ENCODE results near the gene SH2D4B.
"Not testable (repeated sequence)": the region's sequence is repeated elsewhere in the genome, so short reads cannot be mapped to it uniquely, and the experiment has no call there.

SH2D4B gene

DNA sequence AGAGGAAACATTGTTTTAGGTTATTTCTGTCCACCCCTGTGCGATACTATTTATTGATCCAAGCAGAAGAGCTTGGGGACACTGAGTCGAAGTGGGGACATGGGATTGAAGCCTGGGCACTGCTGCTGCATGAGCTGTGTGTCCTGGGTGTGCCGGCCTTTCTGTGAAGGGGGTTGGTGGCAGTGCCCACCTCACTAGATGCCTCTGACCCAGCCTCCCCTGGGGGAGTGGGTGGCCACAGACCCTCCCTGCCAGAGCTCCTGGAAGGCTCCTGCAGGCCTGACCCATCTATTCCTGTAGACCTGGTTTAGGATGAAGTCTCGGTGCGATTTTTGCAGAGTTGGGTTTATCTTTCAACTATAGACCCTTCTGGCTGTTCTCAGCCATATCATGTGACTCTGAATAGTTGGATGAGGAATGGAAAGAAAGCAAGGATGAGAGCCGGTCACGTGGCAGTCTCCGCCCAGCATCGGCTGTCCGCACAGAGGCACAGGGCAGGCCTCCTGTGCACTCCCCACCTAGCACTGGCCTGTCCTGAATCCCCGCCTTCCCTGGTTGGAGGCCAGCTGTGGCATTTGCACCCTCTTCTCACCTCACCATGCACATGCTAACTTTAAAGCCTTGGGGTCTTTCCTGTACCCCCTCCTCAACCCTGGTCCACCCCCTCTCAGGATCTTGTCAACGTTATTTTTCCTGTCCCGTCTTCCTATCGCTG is 17.6 kb upstream of the SH2D4B start:
- intact Hi-C loops (cut with DNase I), result no loop called here
- DNase-seq, result no peak

DNA sequence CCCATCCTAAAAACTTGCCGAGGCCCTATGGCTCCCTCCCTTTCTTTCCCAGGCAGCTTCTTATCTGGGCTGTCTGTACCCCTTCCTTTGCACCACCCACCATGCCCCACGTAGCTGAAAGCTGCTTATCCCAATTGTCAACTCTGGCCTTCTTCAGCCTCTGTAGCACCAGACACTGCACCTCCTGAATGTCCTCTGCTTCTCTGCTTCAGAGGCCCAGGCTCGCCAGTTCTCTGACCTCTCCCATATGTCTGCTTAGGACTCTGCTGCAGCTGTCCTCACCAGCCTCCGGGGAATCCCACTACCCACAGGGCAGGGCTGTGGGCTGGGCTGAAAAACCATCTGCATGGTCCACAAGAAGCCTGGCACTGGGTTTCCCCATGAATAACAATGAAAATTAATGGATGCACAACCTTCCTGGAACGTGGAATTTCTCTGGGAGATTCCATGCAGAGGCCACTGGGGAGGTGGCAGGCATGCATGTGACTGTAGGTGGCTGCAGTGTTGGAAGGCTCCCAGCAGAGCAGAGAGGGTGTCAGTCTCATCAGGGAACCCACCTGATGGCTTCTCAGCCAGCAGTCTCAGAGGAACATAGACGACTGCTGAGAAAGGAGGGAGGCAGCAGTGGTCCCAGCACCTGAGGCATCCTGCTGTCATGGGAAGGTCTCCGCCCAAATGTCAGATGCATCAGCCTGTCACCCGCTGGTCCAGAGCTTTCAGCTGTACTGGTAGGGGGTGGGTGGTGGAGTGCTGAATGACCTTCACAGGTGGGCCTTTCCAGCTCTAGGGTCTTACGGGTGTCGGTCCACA is 16.8 kb upstream of the SH2D4B start:
- intact Hi-C loops (cut with DNase I), result no loop called here
- peak in 1 of 42 donors; percentile 37 for DNase-seq

DNA sequence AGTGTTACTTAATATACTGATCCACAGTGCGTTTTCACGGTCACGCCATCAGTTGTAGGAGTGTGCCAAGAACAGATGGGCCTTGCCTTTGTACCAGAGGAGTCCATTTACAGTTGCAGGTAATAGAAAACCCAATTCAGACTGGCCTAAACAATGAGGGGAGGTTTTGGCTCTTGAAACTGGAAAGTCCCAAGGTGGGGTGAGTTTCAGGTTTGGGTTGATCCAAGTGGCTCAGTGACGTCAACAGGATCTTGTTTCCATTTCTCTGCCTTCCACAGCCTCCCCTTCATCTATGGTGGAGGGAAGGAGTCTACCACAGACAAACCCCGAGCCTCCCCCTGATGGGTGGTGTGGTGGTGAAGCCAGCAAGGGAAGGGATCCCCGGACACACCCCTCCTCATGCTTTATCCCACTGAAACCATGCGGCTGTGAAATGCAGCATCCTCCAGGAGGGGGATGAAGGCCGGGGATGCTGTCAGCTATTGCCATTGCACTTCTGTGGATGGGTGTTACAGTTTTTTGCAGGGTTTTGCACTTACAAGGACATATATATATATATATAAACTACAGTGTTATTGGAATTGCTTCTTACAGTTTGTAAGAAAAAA is 14.8 kb upstream of the SH2D4B start:
- intact Hi-C loops (cut with DNase I), result no loop called here
- no peak for DNase-seq

DNA sequence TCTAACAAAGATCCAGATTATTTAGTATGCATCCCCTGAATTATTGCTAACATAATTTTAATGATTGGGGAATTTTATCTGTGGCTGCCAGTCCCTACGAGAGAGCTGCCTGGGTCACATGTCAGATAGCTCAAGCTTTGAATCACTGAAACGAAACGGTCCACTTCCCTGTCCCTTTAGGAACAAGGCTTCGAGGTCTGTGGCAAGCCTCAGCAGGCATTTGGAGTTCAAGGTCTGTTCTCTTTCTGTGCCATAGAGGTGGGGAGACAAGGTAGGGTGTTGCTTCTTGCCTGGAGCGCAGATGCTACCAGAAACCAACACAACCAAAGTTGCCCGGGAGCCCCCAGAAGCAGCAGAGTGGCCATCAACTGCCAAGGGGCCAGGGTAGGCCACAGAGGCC is 13.9 kb upstream of the SH2D4B start:
- no peak for DNase-seq
- intact Hi-C loops (cut with DNase I), result no loop called here

DNA sequence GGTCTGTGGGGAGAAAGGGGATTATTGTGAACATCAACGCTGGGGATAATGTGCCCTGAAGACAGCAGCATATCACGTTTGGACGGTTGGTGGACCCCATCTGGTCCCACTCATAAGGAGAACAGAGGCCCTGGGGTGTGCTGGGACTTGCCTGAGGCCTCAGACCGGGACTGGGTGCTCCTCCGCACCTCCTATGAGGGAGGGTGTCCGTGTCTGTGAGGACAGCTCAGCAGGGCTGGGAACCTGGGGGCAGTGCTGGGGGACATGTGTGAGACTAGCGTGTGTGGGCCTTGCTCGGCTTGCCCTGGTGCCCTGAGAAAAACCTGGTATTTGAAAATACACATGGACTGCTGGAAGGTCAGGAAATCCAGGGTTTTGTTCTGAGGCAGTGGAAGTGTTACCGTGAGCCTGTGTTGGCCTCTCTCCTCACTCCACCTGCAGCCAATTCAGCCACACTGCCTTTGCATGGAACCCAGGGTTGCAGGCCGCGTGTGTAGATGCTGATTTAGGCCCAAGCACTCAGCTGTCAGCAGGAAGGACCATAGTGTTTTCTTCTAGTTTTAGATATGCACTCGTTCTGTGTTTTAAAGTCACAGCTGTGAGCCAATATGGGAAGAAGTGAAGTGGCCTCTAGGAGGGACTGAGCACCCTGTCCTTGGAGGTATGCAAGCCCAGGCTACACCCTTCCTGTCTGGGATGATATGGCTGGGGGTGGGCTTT is 13.4 kb upstream of the SH2D4B start:
- intact Hi-C loops (cut with DNase I), result no loop called here
- no peak for DNase-seq

DNA sequence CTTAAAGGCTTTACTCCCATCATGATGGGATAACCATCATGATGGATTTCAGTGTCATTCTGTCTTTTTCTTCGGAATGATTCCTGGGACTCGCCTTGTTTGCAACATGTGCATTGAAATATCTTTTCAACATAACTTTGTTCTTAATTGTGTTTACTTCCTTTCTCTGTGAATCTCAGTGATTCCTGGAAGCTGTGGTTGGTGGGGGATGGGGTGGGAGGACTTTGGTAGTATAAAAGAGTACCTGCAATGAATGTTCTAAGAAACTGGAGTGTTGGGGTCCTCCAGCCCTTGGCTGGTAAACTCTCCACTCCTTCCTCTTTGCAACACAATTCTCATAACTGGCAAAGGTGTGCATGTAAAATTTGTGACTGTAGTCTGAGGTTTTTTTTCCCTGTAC is 11.5 kb upstream of the SH2D4B start:
- no peak for DNase-seq
- intact Hi-C loops (cut with DNase I), result no loop called here

DNA sequence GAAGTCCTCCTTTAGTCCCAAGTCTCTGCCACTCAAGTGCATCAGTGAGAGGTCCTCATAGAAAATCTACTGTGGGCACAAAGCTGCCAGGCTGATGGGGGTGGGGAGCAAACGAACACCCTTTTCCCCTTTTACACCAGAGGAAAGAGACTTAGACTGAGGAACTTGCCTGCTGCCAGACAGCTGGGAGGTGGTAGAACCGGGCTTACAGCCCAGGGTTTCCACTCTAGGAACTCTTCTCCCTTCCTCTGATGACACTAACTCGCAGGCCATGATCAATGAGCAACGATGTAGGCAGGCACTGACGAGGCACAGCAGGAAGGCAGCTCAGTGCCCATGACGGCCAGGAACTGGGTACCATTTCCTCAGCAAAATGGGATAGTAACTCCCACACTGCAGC is 11.0 kb upstream of the SH2D4B start:
- DNase-seq, result peak in 16 of 42 donors; percentile 25 to 59 (median 42)

DNA sequence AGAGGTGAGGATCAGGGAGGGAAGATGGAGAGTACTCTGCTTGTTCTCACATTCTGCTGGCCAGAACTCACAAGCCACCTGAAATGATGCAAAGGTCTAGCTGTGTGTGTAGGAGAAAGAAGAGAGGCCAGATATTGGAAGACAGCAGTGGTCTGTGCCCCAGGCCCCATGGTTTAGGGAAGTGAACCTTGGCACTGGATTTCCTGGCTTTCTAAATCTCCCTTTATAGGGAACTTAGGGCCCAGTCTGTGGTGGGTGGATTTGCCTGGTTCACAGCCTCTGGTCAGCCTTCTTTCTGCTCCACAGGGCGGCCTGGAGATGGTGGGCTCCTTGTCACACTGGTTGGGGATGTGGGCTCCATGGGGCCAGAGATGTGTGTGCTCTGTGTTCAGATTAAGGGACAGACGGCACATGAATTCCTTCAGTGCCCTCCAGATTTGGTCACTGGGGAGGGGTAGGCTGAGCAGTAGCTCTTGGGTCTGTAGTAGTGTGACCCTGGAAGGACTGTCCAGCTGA is 9.5 kb upstream of the SH2D4B start:
- intact Hi-C loops (cut with DNase I), result no loop called here
- peak in 3 of 42 donors; percentile 31 to 44 (median 36) for DNase-seq

More for the DNA sequence above, 11.0 kb upstream of the SH2D4B start:
- intact Hi-C loops (cut with DNase I), result no loop called here

DNA sequence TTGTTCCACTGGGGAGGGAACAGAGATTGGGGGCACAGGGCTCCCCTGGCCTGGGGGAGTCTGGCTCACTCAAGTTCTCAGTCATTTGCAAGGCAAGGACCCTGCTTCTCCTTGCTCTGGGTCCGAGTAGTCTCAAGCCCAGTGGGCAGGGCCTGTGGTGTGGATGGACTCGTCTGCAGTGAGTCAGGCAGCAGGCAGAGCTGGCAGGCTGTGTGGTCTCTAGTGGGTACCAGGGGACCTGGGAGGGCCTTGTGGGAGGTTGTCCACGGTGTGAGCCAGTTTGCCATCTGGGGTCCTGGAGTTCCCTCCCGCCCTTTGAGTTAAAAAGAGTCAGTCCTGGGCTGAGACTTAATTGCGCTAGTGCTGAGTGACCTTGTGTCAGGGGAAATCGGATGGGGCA is 8.8 kb upstream of the SH2D4B start:
- intact Hi-C loops (cut with DNase I), result no loop called here
- DNase-seq, result no peak

DNA sequence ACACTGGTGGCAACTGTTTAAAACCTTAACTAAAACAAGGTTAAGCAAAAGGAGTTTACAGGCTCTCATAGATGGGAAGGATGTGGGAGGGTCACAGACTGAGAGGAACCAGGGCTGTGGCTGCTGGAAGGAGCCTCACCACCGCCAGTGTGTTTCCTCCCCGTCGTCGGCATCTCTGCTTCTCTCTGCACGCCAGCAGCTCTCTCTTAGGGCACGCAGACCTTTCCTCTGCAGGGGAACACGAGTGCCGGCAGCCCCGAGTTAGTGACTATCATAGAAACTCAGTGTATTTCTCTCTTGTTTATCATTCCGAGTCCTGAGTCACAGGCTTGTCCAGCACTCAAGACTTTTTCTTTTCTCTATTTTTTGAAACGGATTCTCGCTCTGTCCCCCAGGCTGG is 8.1 kb upstream of the SH2D4B start:
- peak in 13 of 42 donors; percentile 28 to 58 (median 43) for DNase-seq
- intact Hi-C loops (cut with DNase I), result no loop called here

DNA sequence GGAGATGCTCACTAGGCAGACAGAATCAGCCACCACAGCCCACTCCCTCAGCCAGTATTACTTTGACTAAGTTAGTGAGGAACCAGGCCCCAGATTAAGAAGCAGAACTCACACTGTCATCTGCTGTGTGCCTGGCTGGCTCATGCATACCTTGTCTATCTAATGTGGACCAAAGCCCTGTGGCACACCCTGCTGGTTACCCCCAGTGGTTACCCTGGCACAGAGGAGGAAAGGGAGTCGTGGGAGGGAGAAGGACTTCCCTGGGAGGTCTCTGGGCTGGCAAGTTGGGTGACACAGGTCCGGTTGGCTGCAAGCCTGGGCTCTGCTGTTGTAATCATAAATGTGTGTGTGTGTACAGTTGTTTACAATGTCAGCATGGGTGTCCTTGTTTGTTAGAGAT is 7.5 kb upstream of the SH2D4B start:
- intact Hi-C loops (cut with DNase I), result no loop called here
- DNase-seq, result peak in 31 of 42 donors; percentile 25 to 70 (median 46)

DNA sequence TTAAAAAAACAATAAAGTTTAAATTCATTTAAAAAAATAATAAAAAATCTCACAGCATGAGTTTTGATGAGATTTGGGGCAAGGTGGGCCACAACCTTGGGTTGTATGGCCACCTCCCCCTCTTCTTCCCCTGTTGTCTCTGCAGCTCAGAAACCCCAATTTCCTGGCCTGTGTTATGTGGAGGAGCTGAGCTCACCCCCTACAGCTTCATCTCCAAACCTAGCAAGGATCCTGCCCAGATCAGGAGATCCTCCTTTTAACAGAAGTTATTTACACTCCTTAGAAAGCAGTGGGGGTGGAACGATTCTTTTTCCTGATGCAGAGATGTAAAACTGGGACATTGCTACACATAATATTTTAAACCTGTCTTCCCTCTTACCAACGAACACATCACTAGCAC is 6.9 kb upstream of the SH2D4B start:
- DNase-seq, result peak in 6 of 42 donors; percentile 22 to 61 (median 34)
- intact Hi-C loops (cut with DNase I), result no loop called here

DNA sequence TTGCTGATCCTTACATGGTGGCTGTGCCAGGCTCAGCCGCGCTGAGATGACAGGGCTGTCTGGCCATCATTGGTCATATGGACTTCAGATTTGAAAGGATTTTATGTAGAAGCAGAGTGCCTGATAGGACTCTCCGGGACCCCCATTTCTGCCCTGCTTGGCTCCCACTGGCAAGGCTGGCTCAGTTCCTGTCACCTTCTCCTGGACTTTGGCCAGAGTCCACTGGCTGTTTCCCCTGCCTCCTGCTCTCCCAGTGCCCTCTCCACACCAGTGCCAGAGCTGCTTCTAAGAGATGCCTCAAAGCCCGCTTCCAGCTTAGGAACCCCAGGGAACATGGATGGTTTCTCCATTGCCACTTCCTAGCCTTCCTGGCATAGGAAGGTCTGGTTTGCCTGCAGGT is 5.1 kb upstream of the SH2D4B start:
- intact Hi-C loops (cut with DNase I), result no loop called here
- DNase-seq, result no peak

DNA sequence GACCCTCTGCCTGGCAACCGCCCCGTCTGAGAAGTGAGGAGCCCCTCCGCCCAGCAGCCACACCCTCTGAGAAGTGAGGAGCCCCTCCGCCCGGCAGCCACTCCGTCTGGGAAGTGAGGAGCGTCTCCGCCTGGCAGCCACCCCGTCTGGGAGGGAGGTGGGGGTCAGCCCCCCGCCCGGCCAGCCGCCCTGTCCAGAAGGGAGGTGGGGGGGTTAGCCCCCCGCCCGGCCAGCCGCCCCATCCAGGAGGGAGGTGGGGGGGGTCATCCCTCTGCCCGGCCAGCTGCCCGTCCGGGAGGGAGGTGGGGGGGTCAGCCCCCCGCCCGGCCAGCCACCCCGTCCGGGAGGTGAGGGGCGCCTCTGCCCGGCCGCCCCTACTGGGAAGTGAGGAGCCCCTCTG is 3.6 kb upstream of the SH2D4B start:
- intact Hi-C loops (cut with DNase I); DNase-seq: not testable (repeated sequence)

DNA sequence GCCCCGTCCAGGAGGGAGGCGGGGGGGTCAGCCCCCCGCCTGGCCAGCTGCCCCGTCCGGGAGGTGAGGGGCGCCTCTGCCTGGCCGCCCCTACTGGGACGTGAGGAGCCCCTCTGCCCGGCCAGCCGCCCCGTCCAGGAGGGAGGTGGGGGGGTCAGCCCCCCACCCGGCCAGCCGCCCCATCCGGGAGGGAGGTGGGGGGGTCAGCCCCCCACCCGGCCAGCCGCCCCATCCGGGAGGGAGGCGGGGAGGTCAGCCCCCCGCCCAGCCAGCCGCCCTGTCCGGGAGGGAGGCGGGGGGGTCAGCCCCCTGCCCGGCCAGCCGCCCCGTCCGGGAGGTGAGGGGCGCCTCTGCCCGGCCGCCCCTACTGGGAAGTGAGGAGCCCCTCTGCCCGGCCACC is 3.1 kb upstream of the SH2D4B start:
- DNase-seq; intact Hi-C loops (cut with DNase I): not testable (repeated sequence)

DNA sequence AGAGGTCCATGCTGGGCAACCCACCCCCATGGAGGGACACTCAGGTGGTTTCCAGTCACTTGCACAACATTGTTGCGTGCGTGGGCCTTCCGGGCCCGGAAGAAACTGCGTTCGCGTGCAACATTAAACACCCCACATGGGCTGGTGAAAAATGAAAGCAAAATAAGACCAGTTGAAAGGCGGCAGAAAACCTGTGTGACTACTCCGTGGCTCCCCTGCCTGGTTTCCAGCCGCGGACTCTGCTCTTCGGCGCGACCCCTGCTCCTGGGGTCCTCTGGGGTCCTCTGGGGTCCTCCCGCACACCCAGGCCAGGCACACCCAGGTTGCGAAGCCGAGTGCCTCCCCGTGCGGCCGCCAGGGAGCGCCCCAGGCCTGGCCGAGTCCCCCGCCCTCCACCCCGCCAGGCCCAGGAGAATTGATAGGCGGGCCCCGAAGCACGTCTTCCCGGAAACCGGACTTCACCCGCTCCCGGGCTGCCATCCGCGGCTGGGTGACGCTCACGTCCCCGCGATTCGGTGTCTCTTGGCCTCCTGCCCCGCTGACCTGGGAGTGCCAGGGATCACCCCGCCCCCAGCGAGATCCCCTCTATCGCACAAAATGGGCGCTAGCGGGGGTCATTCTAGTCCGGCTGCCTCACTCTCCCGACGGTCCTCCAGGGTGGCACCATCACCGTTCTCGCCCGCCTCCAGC is 1.9 kb upstream of the SH2D4B start:
- DNase-seq, result peak in 31 of 42 donors; percentile 19 to 69 (median 44)
- intact Hi-C loops (cut with DNase I), result no loop called here

DNA sequence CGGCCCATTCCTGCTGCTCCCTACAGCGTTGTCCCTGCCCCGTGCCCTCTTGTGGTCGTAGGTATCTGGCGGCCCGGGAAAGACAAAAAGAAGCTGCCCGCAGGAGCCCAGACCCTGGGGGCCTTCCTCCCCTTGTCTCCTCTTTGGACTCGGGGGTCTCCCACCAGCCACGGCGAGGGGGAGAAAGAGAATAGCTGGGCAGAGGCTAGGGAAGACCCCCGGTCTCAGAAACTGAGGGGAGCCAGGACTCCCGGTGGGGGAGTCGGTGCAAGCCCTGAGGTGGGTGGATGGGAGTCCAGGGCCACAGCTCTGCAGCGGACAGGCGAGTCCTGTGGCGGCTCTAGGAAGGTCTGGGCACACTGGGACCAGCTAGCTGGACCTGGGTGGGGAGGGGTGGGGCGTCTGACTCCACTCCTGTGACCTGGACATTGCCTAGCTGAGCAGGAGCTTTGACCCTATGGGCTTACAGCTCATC is 1.3 kb upstream of the SH2D4B start:
- intact Hi-C loops (cut with DNase I), result no loop called here
- DNase-seq, result peak in 1 of 42 donors; percentile 2

DNA sequence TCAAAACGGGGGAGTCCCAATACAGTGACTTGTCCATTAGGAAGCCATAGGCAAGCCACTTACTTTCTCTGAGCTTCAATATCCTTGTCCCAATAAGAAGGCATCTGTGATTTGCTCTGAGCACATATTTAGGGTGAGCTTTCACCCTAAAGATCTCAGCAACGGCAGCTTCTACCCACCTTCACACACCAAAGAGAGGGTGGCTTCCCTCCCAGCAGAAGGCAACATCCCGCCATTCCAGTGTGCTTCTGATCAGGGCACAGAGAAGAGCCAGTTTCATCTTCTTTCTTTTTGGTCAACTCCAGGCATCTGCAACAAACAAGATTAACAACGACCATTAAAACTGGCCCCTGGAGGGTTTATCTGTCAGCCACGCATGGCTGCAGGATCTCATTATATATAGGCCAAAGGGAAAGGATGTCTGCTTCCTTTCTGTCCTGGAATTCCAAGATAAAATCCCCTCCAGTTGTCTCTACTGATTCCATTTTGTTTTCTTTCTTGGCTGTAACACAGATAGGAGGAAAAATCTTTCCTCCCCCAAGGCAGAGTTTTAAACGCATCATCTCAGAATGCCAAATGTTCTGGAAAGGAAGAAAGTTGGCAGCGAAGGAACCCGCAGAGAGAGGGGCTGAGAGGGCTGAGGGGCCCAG is 491 bp upstream of the SH2D4B start:
- peak in 2 of 42 donors; percentile 4 to 26 for DNase-seq
- intact Hi-C loops (cut with DNase I), result no loop called here

Data from head of caudate nucleus (tissue), 42 donors.